Type B pancreatic cell (in vitro differentiated cells): Measurements from ENCODE around the gene KLHL41. TPM values are rescaled to one million over a fixed set of nuclear protein-coding genes. Genes with fewer than 3 reads are reported as not detected.
A peak's percentile ranks its signal among the peaks of the same experiment; 100 is the strongest.
"Not testable (repeated sequence)": the region's sequence is repeated elsewhere in the genome, so short reads cannot be mapped to it uniquely, and the experiment has no call there.

ENCODE experiments used
- DNase-seq: peaks from one replicate; pipeline ENCODE4 v3.0.0; 2021; ENCODE audit warnings: mixed read lengths; ENCODE audit not compliant: unreplicated experiment; ENCODE audit errors: extremely low spot score
- H3K27ac Mint-ChIP-seq: 2 replicates; pipeline ENCODE4 v1.8.0; 2021; ENCODE audit warnings: mild to moderate bottlenecking, mixed read lengths
- H3K27me3 Mint-ChIP-seq: 2 replicates; pipeline ENCODE4 v1.8.0; 2021; ENCODE audit warnings: mixed read lengths
- H3K36me3 Mint-ChIP-seq: 2 replicates; pipeline ENCODE4 v1.8.0; 2021; ENCODE audit warnings: mixed read lengths
- H3K4me1 Mint-ChIP-seq: one replicate; pipeline ENCODE4 v1.8.0; 2021; ENCODE audit warnings: mixed read lengths; ENCODE audit not compliant: unreplicated experiment
- H3K4me3 Mint-ChIP-seq: 2 replicates; pipeline ENCODE4 v1.8.0; 2021; ENCODE audit warnings: mild to moderate bottlenecking, mixed read lengths
- H3K9me3 Mint-ChIP-seq: 2 replicates; pipeline ENCODE4 v1.8.0; 2021; ENCODE audit warnings: mixed read lengths
- total RNA-seq: library from RNA; stranded (reverse); gene quantifications from 2 replicates; pipeline ENCODE4 v1.2.1, GENCODE V29; 2021; ENCODE audit warnings: low replicate concordance
- TF ChIP-seq, protein P1 (sequence below): fragments of 200-600 bp; sonication (generic); conservative IDR thresholded peaks from 2 replicates; pipeline ENCODE4 v1.5.0; 2021; ENCODE audit warnings: antibody characterized with exemption, mild to moderate bottlenecking

Gene KLHL41
- total RNA-seq, 1 donor from 2014 or later = 4.6 TPM

DNA sequence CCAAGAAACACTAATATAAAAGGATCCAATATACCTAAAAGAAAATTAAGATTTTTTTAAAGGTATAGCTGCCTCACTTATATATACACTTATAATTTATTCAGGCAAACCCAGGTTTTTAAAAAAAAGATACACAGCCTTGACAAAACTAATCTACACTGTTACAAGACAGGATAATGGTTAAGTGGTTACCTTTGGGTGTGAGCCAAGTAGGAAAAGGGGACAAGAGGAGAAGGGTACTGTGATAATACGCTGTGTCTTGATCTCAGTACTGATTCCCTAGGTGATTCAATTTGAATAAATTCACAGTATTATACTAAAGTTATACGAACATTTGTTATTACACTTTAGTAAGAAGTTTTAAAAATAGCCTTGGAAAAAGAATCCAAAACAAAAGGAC, 30.6 kb downstream of the KLHL41 start:
- H3K36me3 Mint-ChIP-seq = peaks cover 11% of the 10 kb centered on the region
- TF ChIP-seq, protein P1, sequence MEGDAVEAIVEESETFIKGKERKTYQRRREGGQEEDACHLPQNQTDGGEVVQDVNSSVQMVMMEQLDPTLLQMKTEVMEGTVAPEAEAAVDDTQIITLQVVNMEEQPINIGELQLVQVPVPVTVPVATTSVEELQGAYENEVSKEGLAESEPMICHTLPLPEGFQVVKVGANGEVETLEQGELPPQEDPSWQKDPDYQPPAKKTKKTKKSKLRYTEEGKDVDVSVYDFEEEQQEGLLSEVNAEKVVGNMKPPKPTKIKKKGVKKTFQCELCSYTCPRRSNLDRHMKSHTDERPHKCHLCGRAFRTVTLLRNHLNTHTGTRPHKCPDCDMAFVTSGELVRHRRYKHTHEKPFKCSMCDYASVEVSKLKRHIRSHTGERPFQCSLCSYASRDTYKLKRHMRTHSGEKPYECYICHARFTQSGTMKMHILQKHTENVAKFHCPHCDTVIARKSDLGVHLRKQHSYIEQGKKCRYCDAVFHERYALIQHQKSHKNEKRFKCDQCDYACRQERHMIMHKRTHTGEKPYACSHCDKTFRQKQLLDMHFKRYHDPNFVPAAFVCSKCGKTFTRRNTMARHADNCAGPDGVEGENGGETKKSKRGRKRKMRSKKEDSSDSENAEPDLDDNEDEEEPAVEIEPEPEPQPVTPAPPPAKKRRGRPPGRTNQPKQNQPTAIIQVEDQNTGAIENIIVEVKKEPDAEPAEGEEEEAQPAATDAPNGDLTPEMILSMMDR = no peak
- no peaks in the 10 kb centered on the region for H3K4me1 Mint-ChIP-seq
- H3K27me3 Mint-ChIP-seq = no peaks in the 10 kb centered on the region
- no peaks in the 10 kb centered on the region for H3K9me3 Mint-ChIP-seq
- no peak overlapping the region for H3K27ac Mint-ChIP-seq
- H3K4me3 Mint-ChIP-seq = no peak overlapping the region
- no peak for DNase-seq

DNA sequence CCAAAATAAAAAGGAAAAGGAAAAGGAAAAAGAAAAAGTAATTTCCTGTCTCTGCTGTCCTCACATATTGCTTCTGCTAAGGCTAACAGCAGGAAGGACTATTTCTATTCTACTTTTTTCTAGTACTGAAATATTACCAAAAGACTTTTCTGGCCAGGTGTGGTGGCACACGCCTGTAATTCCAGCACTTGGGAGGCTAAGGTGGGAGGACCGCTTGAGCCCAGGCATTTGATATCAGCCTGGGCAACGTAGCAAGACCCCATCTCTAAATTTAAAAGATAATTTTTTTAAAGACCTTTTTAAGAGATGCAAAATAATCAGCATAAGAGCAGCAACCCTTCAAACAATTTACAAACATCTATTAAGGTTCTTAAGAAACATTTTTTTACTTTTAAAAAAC, 32.9 kb downstream of the KLHL41 start:
- Mint-ChIP-seq H3K27me3 (no peaks in the 10 kb centered on the region), H3K4me1 (no peaks in the 10 kb centered on the region), H3K4me3 (no peak overlapping the region), H3K27ac (no peak overlapping the region), H3K36me3 (peaks cover 11% of the 10 kb centered on the region), H3K9me3 (no peaks in the 10 kb centered on the region)
- DNase-seq = no peak
- TF ChIP-seq, protein P1 = no peak

DNA sequence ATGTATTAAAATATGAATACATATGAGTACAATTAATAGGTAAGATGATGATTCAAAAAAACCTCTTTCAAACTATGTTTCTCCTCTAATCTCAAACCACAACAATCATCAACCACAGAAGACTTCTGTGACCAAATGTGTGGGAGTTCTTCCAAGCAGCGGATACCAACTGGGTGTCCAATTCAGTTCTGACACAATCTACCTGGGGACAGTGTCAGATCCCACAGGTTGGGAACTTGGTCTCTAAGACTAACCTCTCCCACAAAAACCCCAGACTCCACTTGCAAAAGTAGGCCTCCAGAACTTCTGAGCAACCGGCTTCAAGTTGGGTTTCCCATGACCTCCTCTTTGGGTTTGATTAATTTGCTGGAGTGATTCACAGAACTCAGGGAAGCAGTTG, 37.3 kb downstream of the KLHL41 start:
- H3K27ac Mint-ChIP-seq = no peak overlapping the region
- no peaks in the 10 kb centered on the region for H3K9me3 Mint-ChIP-seq
- no peak overlapping the region for H3K4me3 Mint-ChIP-seq
- no peaks in the 10 kb centered on the region for H3K4me1 Mint-ChIP-seq
- TF ChIP-seq, protein P1 = no peak
- peaks cover 15% of the 10 kb centered on the region for H3K36me3 Mint-ChIP-seq
- H3K27me3 Mint-ChIP-seq = no peaks in the 10 kb centered on the region
- DNase-seq = no peak

DNA sequence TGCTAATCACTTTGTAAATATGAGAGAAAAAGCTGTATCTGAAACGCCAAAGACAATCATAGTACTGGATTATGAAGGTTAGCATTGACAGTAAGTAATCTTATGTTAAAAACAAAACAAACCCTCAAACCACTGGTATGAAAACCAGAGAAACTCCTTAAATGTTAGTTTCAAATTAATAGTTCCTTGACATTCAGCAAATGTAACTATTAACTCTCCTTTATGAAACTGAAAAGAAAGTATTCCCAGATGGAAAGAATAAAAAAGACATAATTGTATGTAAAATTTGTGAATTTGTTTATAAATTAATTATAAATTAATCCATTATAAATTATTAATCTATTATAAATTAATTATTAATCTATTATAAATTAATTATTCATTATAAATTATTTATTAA, 51.9 kb downstream of the KLHL41 start:
- H3K4me3 Mint-ChIP-seq = peak overlapping the region; percentile 10
- no peak for DNase-seq
- no peaks in the 10 kb centered on the region for H3K9me3 Mint-ChIP-seq
- H3K36me3 Mint-ChIP-seq = peaks cover 17% of the 10 kb centered on the region
- H3K4me1 Mint-ChIP-seq = no peaks in the 10 kb centered on the region
- TF ChIP-seq, protein P1 = no peak
- no peak overlapping the region for H3K27ac Mint-ChIP-seq
- H3K27me3 Mint-ChIP-seq = peaks cover 3% of the 10 kb centered on the region

DNA sequence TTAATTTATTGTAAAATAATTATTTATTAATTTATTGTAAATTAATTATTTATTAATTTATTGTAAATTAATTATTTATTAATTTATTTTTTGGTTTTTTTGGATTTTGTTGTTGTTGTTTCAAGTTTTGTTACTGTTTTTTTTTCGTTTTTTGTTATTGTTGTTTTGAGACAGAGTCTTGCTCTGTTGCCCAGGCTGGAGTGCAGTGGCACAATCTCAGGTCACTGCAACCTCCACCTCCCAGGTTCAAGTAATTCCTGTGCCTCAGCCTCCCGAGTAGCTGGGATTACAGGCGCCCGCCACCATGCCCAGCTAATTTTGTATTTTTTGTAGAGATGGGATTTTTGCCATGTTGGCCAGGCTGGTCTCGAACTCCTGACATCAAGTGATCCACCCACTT, 52.6 kb downstream of the KLHL41 start:
- peak overlapping the region; percentile 69 for H3K4me3 Mint-ChIP-seq
- H3K27ac Mint-ChIP-seq = peak overlapping the region; percentile 70
- H3K27me3 Mint-ChIP-seq, DNase-seq, H3K4me1 Mint-ChIP-seq, H3K9me3 Mint-ChIP-seq: not testable (repeated sequence)
- H3K36me3 Mint-ChIP-seq = peaks cover 17% of the 10 kb centered on the region

DNA sequence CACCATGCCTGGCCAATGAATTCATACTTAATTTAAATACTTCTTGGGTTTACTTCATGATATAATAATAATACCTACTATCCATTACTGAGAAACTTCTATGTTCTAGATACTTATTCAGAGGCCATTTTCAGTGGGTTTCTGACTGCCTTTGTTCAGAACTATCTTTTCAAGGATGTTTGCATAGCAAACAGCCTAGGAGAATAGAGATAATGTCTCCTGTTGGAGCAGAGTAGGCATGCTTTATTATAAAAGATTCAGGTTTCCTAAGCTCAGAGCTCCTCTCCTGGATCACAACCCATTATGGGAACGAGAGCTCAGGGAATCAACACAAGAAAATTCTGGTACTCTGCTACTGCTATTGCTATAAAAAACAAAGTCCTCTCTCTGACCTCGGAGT, 53.0 kb downstream of the KLHL41 start:
- H3K27me3 Mint-ChIP-seq = peaks cover 3% of the 10 kb centered on the region
- H3K4me3 Mint-ChIP-seq = peak overlapping the region; percentile 69

More for the DNA sequence above, 53.0 kb downstream of the KLHL41 start:
- DNase-seq = no peak
- H3K36me3 Mint-ChIP-seq = peaks cover 17% of the 10 kb centered on the region
- TF ChIP-seq, protein P1 = no peak
- H3K9me3 Mint-ChIP-seq = no peaks in the 10 kb centered on the region
- H3K27ac Mint-ChIP-seq = peak overlapping the region; percentile 70
- no peaks in the 10 kb centered on the region for H3K4me1 Mint-ChIP-seq
